ENCODE results near the gene CD6. TPM values are rescaled to one million over a fixed set of nuclear protein-coding genes. Genes with fewer than 3 reads are reported as not detected.

The CD6 gene
- total and polyA plus RNA-seq, 2 of the 8 experiments (the other 6 are each of a cell fraction or from before 2014, with no cell fraction given), result 0.03 TPM; not detected in 1

DNA sequence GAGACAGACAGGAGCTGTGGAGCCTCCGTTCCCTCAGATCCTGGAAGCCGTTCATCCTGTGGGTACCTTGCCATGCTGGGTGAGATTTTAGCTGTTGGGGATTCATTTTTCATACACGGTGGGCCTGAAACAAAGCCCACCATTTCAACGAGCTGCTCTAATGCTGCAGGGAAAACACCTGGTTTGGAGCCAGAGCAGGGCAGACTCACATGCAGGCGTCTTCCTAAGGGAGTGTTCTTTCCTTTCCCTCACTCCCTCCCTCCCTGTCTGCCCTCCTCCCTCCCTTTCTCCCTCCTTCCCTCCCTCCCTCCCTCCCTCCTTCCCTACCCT lies 52.5 kb downstream of the CD6 start:
- H2BK20ac ChIP-seq (ENCODE audit: low read length), result no peak overlapping the region
- 0 out of 2 replicates have a peak, but pooled peaks have one; percentile 33 for TF ChIP-seq EGR1 (IDR thresholded peaks at IDR 0.05; ENCODE audit: borderline replicate concordance, low read depth, low read length)
- TF ChIP-seq, protein P1, sequence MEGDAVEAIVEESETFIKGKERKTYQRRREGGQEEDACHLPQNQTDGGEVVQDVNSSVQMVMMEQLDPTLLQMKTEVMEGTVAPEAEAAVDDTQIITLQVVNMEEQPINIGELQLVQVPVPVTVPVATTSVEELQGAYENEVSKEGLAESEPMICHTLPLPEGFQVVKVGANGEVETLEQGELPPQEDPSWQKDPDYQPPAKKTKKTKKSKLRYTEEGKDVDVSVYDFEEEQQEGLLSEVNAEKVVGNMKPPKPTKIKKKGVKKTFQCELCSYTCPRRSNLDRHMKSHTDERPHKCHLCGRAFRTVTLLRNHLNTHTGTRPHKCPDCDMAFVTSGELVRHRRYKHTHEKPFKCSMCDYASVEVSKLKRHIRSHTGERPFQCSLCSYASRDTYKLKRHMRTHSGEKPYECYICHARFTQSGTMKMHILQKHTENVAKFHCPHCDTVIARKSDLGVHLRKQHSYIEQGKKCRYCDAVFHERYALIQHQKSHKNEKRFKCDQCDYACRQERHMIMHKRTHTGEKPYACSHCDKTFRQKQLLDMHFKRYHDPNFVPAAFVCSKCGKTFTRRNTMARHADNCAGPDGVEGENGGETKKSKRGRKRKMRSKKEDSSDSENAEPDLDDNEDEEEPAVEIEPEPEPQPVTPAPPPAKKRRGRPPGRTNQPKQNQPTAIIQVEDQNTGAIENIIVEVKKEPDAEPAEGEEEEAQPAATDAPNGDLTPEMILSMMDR (IDR thresholded peaks at IDR 0.05; ENCODE audit: control extremely low read depth in 1 of 3, insufficient read depth in 1 of 3, low read depth in 1 of 3, low read length in 3 of 3), result no peak
- H4K5ac ChIP-seq (ENCODE audit: insufficient read length, low read depth, low read length), result no peak overlapping the region
- H3K56ac ChIP-seq (replicated peaks; ENCODE audit: insufficient read length, low read depth, low read length), result no peak overlapping the region
- no peak overlapping the region for H3K4me2 ChIP-seq (ENCODE audit: insufficient read depth in 1 of 2, low read depth in 2 of 2, low read length in 2 of 2)
- peaks cover 7% of the 10 kb centered on the region; the same call in 1 of the 2 replicates for H3K23me2 ChIP-seq (ENCODE audit: low read depth, low read length)
- H3K79me1 ChIP-seq (ENCODE audit: low read depth, low read length), result no peaks in the 10 kb centered on the region
- H2BK120ac ChIP-seq (replicated peaks; ENCODE audit: low read depth, low read length), result no peak overlapping the region
- no peaks in the 10 kb centered on the region for H3K9me3 ChIP-seq (ENCODE audit: insufficient read depth in 2 of 2, low read depth in 1 of 2, low read length in 1 of 2)
- ChIA-PET CTCF (ENCODE audit: partially characterized antibody) (interaction anchor here (1.3 to 1.4 kb wide), 2 partner anchors 18 to 21 kb away, joined by 3 to 4 read pairs; no protein-coding TSS in a partner anchor), POLR2A (ENCODE audit: partially characterized antibody) (no interaction called here)
- no peak overlapping the region for H3K27ac ChIP-seq (ENCODE audit: low read depth, low read length)
- no peak overlapping the region for H2BK15ac ChIP-seq (ENCODE audit: low read length)
- H3K14ac ChIP-seq (ENCODE audit: insufficient read length), result no peak overlapping the region
- no peak overlapping the region for H2AFZ ChIP-seq (ENCODE audit: low read length)
- H4K20me1 ChIP-seq (replicated peaks in 1 of 2; ENCODE audit: control insufficient read depth in 1 of 2, insufficient read depth in 2 of 2, low read length in 2 of 2), result peaks cover 0 to 2% of the 10 kb centered on the region in 2 experiments
- peaks cover 0 to 11% (median 6%) of the 10 kb centered on the region in 4 experiments; a peak in 6 of 7 replicates for H3K4me1 ChIP-seq (replicated peaks in 1 of 4; ENCODE audit: control insufficient read depth in 3 of 4, insufficient read depth in 4 of 4, low read length in 3 of 4)
- H2BK12ac ChIP-seq (ENCODE audit: low read depth, low read length), result no peak overlapping the region
- H3K23ac ChIP-seq (ENCODE audit: insufficient read length), result no peak overlapping the region
- H3K9ac ChIP-seq (replicated peaks in 1 of 4; ENCODE audit: extremely low read depth in 1 of 4, low read depth in 3 of 4, low read length in 3 of 4), result no peak overlapping the region
- no peak overlapping the region for H3K4me3 ChIP-seq (ENCODE audit: extremely low read depth in 1 of 4, insufficient read depth in 2 of 4, low read depth in 3 of 4, low read length in 4 of 4)
- FAIRE-seq (no peak), DNase-seq (ENCODE audit: low read depth in 1 of 2, low spot score in 2 of 2) (no peak)
- 89% methylated on average over 4 of the region's 5 CpGs; no CpG with 5 or more reads in 1 of the 2 experiments for WGBS, 2 experiments (ENCODE audit: extremely low coverage in 1 of 2, insufficient coverage in 1 of 2, insufficient read length in 1 of 2, insufficient replicate concordance in 2 of 2, low coverage in 1 of 2, low lambda C conversion rate in 2 of 2, missing lambda C conversion rate in 1 of 2)
- no peak overlapping the region for H2AK5ac ChIP-seq (ENCODE audit: low read depth, low read length)
- H3K4ac ChIP-seq (replicated peaks; ENCODE audit: insufficient read length, low read depth, low read length), result no peak overlapping the region
- H3K27me3 ChIP-seq (replicated peaks in 1 of 4; ENCODE audit: control insufficient read depth in 3 of 4, extremely low read depth in 1 of 4, insufficient read depth in 3 of 4, low read length in 3 of 4), result peaks cover 0 to 7% (median under 1%) of the 10 kb centered on the region in 4 experiments; a peak in 4 of 7 replicates
- H3K18ac ChIP-seq (ENCODE audit: extremely low read depth, low read length), result no peak overlapping the region
- H3K36me3 ChIP-seq (ENCODE audit: control insufficient read depth in 2 of 4, insufficient read depth in 4 of 4, low read length in 3 of 4), result no peaks in the 10 kb centered on the region
- H2BK5ac ChIP-seq (ENCODE audit: low read depth, low read length), result no peak overlapping the region
- H4K8ac ChIP-seq (ENCODE audit: extremely low read depth, insufficient read depth, low read length), result no peak overlapping the region
- H4K91ac ChIP-seq (replicated peaks; ENCODE audit: insufficient read length, low read length), result no peak overlapping the region
- H3K79me2 ChIP-seq (ENCODE audit: control insufficient read depth in 1 of 2, insufficient read depth in 2 of 2, low read length in 2 of 2), result no peaks in the 10 kb centered on the region

Measured in H1 (cell line).